Measurements from ENCODE around the gene SIGLEC12.
"Not testable (repeated sequence)": the region's sequence is repeated elsewhere in the genome, so short reads cannot be mapped to it uniquely, and the experiment has no call there.

SIGLEC12 gene

GRCh38 chr19:51478381-51479234, 23.0 kb downstream of the SIGLEC12 start, which contains the start of gene CEACAM18:
Gene CEACAM18, plus strand, starts transcription at chr19:51478539.
- Mint-ChIP-seq H3K9me3 (peaks cover 6% of the 10 kb centered on the region), H3K27ac (peak within 1 kb of the TSS; percentile 70), H3K4me3 (no peak within 1 kb of the TSS), H3K36me3 (ENCODE audit: low read depth) (no peaks in the 10 kb centered on the region), H3K4me1 (ENCODE audit: low read depth) (peaks cover 48% of the 10 kb centered on the region), H3K27me3 (peaks cover 19% of the 10 kb centered on the region)
- DNase-seq: no peak

DNA sequence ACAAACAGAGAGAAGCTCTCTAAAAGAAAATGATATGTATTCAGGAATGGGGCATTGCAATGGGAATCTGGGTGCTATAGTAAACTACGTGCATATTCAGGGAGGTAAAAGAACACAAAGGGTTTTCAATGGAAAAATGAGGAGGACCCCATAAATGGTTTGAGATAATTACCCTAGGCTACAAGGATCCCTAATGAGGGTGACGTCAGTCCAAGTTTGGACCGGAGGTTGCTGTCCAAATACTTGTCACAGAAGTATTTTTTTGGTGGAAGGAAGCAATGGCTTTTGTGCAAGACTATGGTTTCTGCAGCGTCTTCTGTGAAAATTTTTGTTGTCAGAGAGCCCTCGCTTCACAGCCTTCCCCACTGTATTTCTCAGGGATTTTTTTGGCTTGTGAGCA, 24.3 kb downstream of the SIGLEC12 start:
- Mint-ChIP-seq H3K9me3 (peaks cover 6% of the 10 kb centered on the region), H3K4me3 (no peak overlapping the region), H3K4me1 (ENCODE audit: low read depth) (peaks cover 60% of the 10 kb centered on the region), H3K27me3 (peaks cover 9% of the 10 kb centered on the region), H3K36me3 (ENCODE audit: low read depth) (no peaks in the 10 kb centered on the region), H3K27ac (no peak overlapping the region)
- no peak for DNase-seq

DNA sequence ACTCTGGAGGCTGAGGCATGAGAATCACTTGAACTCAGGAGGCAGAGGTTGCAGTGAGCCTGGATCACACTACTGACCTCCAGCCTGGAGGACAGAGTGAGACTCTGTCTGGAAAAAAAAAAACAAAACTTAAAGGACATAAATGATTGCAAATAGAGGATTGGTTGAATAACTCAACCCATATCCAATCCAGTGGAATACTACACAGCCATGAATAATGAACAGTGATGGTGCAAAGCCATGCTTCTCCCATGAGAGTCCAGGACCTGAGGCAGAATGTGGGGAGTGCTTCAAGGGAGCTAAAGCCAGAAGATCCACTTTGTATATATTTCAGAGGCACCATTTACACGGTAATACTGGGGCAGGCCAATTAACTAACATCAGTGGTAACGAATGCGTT, 25.4 kb downstream of the SIGLEC12 start:
- H3K9me3 Mint-ChIP-seq: peaks cover 6% of the 10 kb centered on the region
- no peak overlapping the region for H3K27ac Mint-ChIP-seq
- no peak for DNase-seq
- no peaks in the 10 kb centered on the region for H3K36me3 Mint-ChIP-seq (ENCODE audit: low read depth)
- H3K27me3 Mint-ChIP-seq: peaks cover 5% of the 10 kb centered on the region
- H3K4me3 Mint-ChIP-seq: no peak overlapping the region
- H3K4me1 Mint-ChIP-seq (ENCODE audit: low read depth): peaks cover 65% of the 10 kb centered on the region

GRCh38 chr19:51473009-51473707, 28.4 kb downstream of the SIGLEC12 start:
- peak; percentile 85 for DNase-seq
- Mint-ChIP-seq H3K36me3 (ENCODE audit: low read depth) (no peaks in the 10 kb centered on the region), H3K27me3 (peaks cover 8% of the 10 kb centered on the region), H3K9me3 (peaks cover 3% of the 10 kb centered on the region), H3K4me1 (ENCODE audit: low read depth) (peaks cover 51% of the 10 kb centered on the region), H3K27ac (no peak overlapping the region), H3K4me3 (no peak overlapping the region)

DNA sequence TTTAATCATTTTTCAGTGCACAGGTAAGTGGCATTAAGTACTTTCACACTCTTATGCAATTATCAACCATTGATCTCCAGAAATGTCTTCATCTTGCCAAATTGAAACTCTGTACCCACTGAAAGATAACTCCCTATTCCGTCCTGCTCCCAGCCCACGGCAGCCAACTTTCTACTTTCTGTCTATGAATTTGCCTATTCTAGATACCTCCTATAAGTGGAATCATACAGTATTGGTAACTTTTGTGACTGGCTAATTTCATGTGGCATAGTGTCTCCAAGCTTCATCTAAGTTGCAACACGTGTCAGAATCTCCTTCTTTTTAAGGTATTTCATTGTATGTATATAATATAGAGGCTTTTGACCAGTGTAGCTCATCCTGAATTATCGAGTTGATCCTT, 29.0 kb downstream of the SIGLEC12 start:
- H3K27me3 Mint-ChIP-seq: peaks cover 11% of the 10 kb centered on the region
- no peak overlapping the region for H3K27ac Mint-ChIP-seq
- peaks cover 3% of the 10 kb centered on the region for H3K9me3 Mint-ChIP-seq
- peaks cover 55% of the 10 kb centered on the region for H3K4me1 Mint-ChIP-seq (ENCODE audit: low read depth)
- no peaks in the 10 kb centered on the region for H3K36me3 Mint-ChIP-seq (ENCODE audit: low read depth)
- no peak for DNase-seq
- no peak overlapping the region for H3K4me3 Mint-ChIP-seq

DNA sequence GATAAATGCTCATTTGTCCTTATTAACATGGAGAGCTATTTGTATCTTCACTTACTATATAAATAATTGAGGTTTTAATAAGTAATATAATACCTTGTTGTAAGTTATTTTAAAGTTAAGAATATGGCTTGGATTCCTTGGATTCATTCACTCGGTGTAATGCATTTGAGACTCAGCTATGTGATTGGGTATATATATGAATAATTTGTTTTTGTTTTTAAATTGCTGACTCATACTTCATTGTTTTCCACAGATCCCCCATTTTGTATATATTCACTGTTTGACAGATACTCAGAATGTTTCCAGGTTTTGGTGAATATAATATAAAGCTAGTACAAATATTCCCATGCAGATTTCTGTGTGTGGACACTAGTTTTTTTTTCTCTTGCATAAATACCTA, 30.1 kb downstream of the SIGLEC12 start:
- H3K4me3 Mint-ChIP-seq: no peak overlapping the region

DNA sequence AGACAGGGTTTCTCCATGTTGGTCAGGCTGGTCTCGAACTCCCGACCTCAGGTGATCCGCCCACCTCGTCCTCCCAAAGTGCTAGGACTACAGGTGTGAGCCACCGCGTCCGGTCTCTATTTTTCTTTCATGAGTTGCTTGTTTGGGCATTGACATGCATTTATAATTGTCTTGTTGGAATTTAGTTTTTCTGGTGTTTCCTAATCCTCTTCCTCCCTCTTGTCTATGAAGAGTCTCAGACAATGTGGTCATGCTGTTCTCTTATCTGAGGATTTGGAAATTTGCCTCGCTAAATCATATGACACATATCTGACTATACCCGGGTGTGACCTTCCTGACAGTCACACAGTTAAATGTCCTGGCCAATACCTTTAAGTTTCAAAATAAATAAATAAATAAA, 30.6 kb downstream of the SIGLEC12 start:
- DNase-seq: no peak
- Mint-ChIP-seq H3K4me1 (ENCODE audit: low read depth) (peaks cover 67% of the 10 kb centered on the region), H3K4me3 (no peak overlapping the region), H3K9me3 (no peaks in the 10 kb centered on the region), H3K27me3 (peaks cover 28% of the 10 kb centered on the region), H3K27ac (no peak overlapping the region), H3K36me3 (ENCODE audit: low read depth) (no peaks in the 10 kb centered on the region)

More for the DNA sequence above, 30.1 kb downstream of the SIGLEC12 start:
- no peak overlapping the region for H3K27ac Mint-ChIP-seq
- H3K4me1 Mint-ChIP-seq (ENCODE audit: low read depth): peaks cover 61% of the 10 kb centered on the region
- H3K27me3 Mint-ChIP-seq: peaks cover 22% of the 10 kb centered on the region
- H3K36me3 Mint-ChIP-seq (ENCODE audit: low read depth): no peaks in the 10 kb centered on the region
- peaks cover 3% of the 10 kb centered on the region for H3K9me3 Mint-ChIP-seq
- no peak for DNase-seq

DNA sequence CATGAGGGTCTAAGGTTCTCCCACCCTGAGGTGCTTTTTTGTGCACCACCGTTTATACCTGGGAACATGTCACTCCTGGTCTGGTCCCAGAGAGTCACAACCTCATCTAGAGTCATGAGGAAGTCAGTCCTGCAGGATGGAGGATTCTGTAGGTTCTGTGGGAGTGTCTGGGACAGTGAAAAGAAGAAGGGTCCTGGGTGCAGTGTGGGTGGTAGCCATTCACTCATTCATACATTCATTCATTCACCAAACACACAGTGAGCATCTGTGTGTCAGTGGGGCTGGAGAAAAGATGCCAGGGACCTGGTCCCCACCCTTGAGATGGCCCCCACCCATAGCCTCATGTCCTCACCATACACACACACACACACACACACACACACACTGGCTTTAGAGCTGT, 32.0 kb downstream of the SIGLEC12 start:
- Mint-ChIP-seq H3K4me1 (ENCODE audit: low read depth) (peaks cover 61% of the 10 kb centered on the region), H3K27ac (no peak overlapping the region), H3K27me3 (peaks cover 35% of the 10 kb centered on the region), H3K9me3 (peaks cover 2% of the 10 kb centered on the region), H3K4me3 (no peak overlapping the region), H3K36me3 (ENCODE audit: low read depth) (no peaks in the 10 kb centered on the region)
- DNase-seq: peak; percentile 5

DNA sequence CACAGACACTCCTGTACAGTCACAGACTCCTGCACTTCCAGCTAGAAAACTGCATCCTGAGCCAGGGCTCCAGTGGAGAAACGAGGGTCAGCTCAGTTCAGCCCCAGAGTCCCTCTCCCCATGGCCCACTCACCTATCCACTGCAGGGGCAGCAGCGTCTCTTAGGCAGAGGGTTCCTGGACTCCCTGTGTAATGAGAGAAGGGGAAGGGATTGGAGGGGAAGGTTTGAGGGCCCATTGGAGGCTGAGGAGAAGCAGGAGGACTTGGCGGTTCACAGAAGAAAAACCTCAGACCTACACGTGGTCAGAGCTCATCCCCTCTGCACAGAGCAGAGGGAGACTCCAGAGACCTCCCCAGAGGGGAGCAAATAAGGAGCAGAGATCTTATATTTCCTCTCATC, 32.4 kb downstream of the SIGLEC12 start:
- peaks cover 61% of the 10 kb centered on the region for H3K4me1 Mint-ChIP-seq (ENCODE audit: low read depth)
- DNase-seq: peak; percentile 22
- no peaks in the 10 kb centered on the region for H3K36me3 Mint-ChIP-seq (ENCODE audit: low read depth)
- H3K27me3 Mint-ChIP-seq: peaks cover 35% of the 10 kb centered on the region
- no peak overlapping the region for H3K4me3 Mint-ChIP-seq
- H3K27ac Mint-ChIP-seq: no peak overlapping the region
- H3K9me3 Mint-ChIP-seq: peaks cover 2% of the 10 kb centered on the region

DNA sequence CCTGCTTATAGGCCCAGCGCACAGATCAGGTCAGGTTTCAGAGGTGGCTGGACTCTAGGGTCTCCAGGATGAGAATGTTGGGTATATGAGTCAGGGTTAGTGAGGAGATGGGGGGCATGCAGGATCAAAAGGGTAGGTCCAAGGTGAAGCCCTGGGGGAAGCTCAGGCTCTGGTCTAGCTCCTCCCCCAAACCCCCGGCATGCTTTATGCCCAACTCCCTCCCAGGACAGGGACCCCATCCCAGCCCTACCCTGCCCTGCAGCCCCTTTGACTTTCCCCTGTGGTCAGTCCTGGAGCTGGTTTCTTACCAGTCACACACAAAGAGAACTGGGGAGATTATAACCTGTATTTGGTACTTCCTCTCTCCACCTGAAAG, 33.1 kb downstream of the SIGLEC12 start:
- peaks cover 2% of the 10 kb centered on the region for H3K9me3 Mint-ChIP-seq
- peaks cover 38% of the 10 kb centered on the region for H3K27me3 Mint-ChIP-seq
- peaks cover 61% of the 10 kb centered on the region for H3K4me1 Mint-ChIP-seq (ENCODE audit: low read depth)
- peak; percentile 20 for DNase-seq
- H3K4me3 Mint-ChIP-seq: no peak overlapping the region
- H3K27ac Mint-ChIP-seq: no peak overlapping the region
- H3K36me3 Mint-ChIP-seq (ENCODE audit: low read depth): no peaks in the 10 kb centered on the region

DNA sequence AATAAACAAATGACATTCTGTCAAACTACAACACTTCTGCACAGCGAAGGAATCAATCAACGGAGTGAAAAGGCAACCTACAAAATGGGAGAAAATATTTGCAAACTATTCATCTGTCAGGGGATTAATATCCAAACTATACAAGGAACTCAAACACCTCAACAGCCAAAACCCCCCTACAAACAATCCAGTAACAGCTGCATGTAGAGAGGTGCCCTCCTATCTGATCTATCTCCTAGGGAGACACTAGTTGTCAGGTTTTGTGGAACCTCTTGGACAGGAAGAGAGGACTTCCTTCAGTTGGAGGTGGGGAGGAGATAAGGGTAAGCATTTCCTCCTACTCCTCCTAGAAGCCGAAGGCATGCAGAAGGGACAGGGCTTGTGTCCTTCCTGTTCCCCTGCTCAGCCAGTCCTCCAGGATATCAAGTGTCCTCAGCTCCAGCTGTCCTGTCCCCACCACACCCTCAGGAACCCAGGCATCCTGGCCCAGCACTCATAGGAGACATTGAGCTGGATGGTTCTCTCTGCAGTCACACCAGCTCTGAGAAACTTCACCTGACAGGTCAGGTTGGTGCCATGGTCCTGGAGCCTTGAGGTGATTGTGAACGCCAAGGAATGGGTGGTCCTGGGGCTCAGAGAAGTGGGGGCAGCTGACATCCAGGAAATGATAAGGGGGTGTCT, 33.6 kb downstream of the SIGLEC12 start:
- Mint-ChIP-seq H3K27ac (no peak overlapping the region), H3K4me3 (no peak overlapping the region), H3K4me1 (ENCODE audit: low read depth) (peaks cover 62% of the 10 kb centered on the region), H3K36me3 (ENCODE audit: low read depth) (no peaks in the 10 kb centered on the region), H3K9me3 (peaks cover 2% of the 10 kb centered on the region), H3K27me3 (peaks cover 43% of the 10 kb centered on the region)
- DNase-seq: peak; percentile 22

GRCh38 chr19:51466723-51467122, 34.9 kb downstream of the SIGLEC12 start:
- Mint-ChIP-seq H3K27ac (no peak overlapping the region), H3K4me1 (ENCODE audit: low read depth) (peaks cover 53% of the 10 kb centered on the region), H3K4me3 (no peak overlapping the region), H3K36me3 (ENCODE audit: low read depth) (no peaks in the 10 kb centered on the region), H3K9me3 (peaks cover 2% of the 10 kb centered on the region), H3K27me3 (peaks cover 55% of the 10 kb centered on the region)
- DNase-seq: no peak

DNA sequence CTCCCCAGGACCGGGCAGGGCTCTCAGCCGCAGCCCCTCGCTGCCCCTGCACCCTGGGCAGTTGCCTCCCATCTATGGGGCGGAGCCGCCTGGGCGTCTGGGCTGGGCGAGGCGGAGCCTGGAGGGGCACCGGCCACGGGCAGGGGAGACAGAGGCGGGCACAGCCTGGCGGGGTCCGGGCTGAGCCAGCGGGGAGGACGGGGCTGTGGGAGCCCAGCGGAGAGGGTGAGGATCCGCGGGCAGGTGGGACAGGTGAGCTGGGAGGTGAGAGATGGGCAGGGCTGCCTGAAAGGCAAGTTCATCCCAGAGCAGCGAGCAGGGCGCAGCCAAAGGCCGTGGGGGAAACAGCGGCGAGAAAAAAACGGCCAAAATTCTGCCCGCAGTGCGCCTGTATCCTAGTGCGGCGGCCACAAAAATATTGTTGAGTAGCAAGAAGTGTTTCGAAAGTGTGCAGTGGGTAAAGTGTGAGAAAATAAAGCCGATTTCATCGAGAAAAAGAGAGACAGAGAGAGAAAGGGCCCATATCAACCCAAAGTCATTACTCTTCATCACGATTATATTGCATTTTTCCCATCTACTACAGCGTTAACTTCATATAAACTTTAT, 37.5 kb downstream of the SIGLEC12 start:
- Mint-ChIP-seq H3K27me3 (peaks cover 73% of the 10 kb centered on the region), H3K4me3 (peak overlapping the region; percentile 30), H3K4me1 (ENCODE audit: low read depth) (peaks cover 53% of the 10 kb centered on the region)
- H3K9me3 Mint-ChIP-seq; H3K27ac Mint-ChIP-seq; H3K36me3 Mint-ChIP-seq (ENCODE audit: low read depth): not testable (repeated sequence)
- peak; percentile 16 for DNase-seq

DNA sequence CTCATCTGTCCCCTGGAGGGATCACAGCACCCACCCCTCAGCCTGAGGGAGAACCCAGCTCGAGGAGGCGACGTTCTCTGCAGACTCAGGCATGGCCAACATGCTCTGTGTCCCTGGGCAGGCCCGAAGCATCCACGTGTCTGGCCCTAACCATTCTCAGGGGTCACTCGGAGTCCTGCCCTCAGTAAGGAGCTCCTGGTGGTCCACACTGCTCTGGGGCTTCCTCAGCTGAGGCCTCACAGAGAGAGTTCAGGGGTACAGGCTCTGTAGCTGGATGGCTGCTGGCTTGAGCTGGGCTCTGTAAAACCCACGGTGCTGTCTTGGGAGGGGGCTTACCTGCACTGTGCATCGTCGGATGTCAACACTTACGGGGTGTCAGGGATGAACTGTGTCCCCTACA, 38.9 kb downstream of the SIGLEC12 start:
- no peak for DNase-seq
- peaks cover 2% of the 10 kb centered on the region for H3K9me3 Mint-ChIP-seq
- no peak overlapping the region for H3K27ac Mint-ChIP-seq
- peaks cover 78% of the 10 kb centered on the region for H3K27me3 Mint-ChIP-seq
- peaks cover 40% of the 10 kb centered on the region for H3K4me1 Mint-ChIP-seq (ENCODE audit: low read depth)
- no peaks in the 10 kb centered on the region for H3K36me3 Mint-ChIP-seq (ENCODE audit: low read depth)
- H3K4me3 Mint-ChIP-seq: no peak overlapping the region
